Measurements from ENCODE around the gene NEDD9.

The NEDD9 gene

DNA sequence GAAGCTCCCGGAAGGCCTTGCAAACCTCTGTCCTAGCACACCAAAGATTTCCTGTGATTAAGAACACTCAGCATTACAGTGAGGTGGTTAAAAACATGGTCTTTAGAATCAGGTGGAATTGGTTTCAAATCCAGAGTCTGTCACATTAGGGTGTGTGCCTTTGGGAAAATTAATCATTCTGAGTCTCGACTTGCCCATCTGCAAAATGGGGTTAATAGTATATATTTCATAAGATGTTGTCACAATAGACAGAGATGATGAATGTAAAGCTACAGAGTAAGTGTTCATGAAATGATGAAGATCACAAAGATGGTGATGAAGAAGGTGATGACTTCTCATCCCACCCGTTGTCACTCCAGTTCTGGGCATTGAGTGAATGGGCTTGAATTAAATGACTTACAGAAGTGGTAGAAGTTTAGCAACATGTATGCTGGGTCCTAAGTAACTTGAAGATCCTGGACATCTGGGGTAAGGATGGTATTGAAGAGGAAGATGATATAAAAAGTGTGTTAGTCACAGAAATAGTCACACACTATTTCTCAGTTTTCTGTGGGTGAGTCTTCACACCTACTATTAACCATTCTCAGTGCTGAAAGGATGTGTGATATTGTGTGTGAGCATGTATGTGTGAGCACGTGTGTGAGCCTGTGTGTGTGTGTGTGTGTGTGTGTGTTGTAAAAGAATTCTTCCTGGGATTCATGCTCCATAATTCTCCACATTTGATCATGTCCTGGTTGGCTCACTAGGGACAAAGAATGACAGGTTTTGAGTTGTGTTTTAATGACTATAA lies 28.0 kb upstream of the NEDD9 start:
- Histone ChIP-seq H3K27me3 (replicated peaks; ENCODE audit: control insufficient read depth, insufficient read depth, low read length, poor library complexity, severe bottlenecking) (no peaks in the 10 kb centered on the region), H3K4me1 (ENCODE audit: control insufficient read depth, insufficient read depth, low read length, poor library complexity, severe bottlenecking) (peaks cover 27% of the 10 kb centered on the region), H3K27ac (ENCODE audit: insufficient read depth, low read length, poor library complexity, severe bottlenecking) (no peak overlapping the region), H3K9me3 (ENCODE audit: control insufficient read depth, low read length) (no peaks in the 10 kb centered on the region), H3K36me3 (ENCODE audit: control insufficient read depth, insufficient read depth, low read length) (no peaks in the 10 kb centered on the region), H3K4me3 (ENCODE audit: insufficient read depth, low read depth, low read length, poor library complexity, severe bottlenecking) (no peak overlapping the region)
- DNase-seq: no peak

DNA sequence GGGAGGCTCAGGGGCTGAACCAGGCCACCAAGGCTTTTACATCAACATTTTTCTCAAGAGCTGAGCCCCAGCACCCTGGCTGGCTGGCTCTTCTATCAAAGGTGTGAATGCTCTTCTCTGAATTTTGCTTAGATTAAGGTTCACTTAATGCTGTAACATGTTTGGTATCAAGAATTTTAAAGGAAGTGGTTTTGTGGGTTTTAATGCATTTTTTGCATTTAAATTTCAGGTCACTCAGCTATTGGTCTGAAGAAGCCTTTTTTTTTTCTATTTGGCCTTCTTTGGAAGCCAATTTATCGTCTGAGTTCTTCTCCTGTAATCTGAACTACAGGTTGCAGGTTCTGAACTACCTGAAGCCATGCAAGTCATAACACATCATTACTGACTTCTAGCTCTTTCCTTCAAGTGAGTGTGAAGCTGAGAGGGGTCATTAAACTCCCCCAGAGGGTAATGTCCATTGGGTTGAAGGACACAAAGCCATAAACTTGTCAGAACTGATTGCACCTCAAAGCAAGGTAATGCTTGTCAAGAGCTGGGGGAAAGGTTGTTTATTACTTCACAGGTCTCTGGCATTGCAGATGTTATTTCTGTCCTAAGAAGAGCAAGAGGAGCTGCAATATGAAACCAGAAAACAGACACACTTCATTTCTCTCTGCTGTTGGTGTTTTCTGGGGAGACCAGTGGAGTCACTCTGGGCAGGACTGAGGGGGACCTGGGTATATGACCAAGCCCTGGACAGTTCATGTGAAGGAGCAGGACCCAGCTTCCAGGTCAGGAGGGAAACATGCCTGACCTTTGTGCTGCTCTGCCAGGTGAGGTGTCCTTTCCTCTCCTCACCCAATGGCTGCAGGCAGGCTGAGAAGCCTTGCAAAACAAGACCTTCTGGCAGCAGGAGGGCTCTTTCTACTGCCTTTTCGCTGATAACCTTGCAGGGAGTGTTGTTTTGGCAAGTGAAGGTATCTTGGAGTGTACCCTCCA lies 26.1 kb upstream of the NEDD9 start:
- no peak for DNase-seq

DNA sequence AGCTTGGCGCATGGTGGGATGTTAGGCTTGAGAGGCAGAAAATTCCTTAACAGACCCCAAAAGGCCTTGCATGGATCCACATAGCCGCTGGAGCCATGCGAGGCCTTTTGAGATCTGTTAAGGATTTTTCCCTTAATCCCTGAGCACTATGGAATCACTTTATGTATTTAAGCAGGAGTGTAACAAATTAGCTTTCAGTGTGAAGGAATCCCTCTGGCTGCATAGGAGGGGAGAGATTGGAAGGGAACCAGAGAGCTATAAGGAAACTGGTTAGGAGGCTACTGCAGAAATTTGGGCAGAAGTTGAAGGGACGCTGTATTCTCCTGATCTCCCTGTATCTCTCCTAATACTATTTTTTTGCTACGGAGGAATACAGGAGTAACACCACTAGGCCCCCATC lies 23.1 kb upstream of the NEDD9 start:
- no peak for DNase-seq
- no peak overlapping the region for H3K27ac ChIP-seq (ENCODE audit: insufficient read depth, low read length, poor library complexity, severe bottlenecking)
- no peak overlapping the region for H3K4me3 ChIP-seq (ENCODE audit: insufficient read depth, low read depth, low read length, poor library complexity, severe bottlenecking)
- H3K4me1 ChIP-seq (ENCODE audit: control insufficient read depth, insufficient read depth, low read length, poor library complexity, severe bottlenecking): peaks cover 27% of the 10 kb centered on the region
- no peaks in the 10 kb centered on the region for H3K27me3 ChIP-seq (replicated peaks; ENCODE audit: control insufficient read depth, insufficient read depth, low read length, poor library complexity, severe bottlenecking)
- H3K36me3 ChIP-seq (ENCODE audit: control insufficient read depth, insufficient read depth, low read length): no peaks in the 10 kb centered on the region
- no peaks in the 10 kb centered on the region for H3K9me3 ChIP-seq (ENCODE audit: control insufficient read depth, low read length)

More for the DNA sequence above, 26.1 kb upstream of the NEDD9 start:
- Histone ChIP-seq H3K36me3 (ENCODE audit: control insufficient read depth, insufficient read depth, low read length) (no peaks in the 10 kb centered on the region), H3K4me3 (ENCODE audit: insufficient read depth, low read depth, low read length, poor library complexity, severe bottlenecking) (no peak overlapping the region), H3K27ac (ENCODE audit: insufficient read depth, low read length, poor library complexity, severe bottlenecking) (peak overlapping the region; percentile 40), H3K27me3 (replicated peaks; ENCODE audit: control insufficient read depth, insufficient read depth, low read length, poor library complexity, severe bottlenecking) (no peaks in the 10 kb centered on the region), H3K9me3 (ENCODE audit: control insufficient read depth, low read length) (no peaks in the 10 kb centered on the region), H3K4me1 (ENCODE audit: control insufficient read depth, insufficient read depth, low read length, poor library complexity, severe bottlenecking) (peaks cover 27% of the 10 kb centered on the region)

DNA sequence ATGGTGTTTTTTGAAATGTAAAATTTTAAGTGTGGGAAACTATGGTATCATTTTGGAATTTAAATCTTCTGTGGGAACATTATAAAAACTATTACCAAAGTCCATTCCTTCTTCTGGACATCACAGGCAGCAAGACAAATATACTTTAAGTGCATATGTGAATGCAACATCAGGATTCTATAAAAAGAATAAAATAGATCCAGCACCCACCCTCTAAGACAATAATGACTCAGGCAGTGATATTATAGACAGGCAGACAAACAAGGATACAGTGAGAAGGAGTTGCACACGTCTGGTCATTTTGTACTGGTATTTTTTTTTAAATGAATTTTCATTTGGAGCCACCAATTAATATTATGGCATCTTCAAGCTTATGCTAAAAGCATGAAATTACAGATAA lies 21.1 kb upstream of the NEDD9 start:
- Histone ChIP-seq H3K4me1 (ENCODE audit: control insufficient read depth, insufficient read depth, low read length, poor library complexity, severe bottlenecking) (peaks cover 19% of the 10 kb centered on the region), H3K9me3 (ENCODE audit: control insufficient read depth, low read length) (no peaks in the 10 kb centered on the region), H3K27ac (ENCODE audit: insufficient read depth, low read length, poor library complexity, severe bottlenecking) (no peak overlapping the region), H3K27me3 (replicated peaks; ENCODE audit: control insufficient read depth, insufficient read depth, low read length, poor library complexity, severe bottlenecking) (no peaks in the 10 kb centered on the region), H3K4me3 (ENCODE audit: insufficient read depth, low read depth, low read length, poor library complexity, severe bottlenecking) (no peak overlapping the region), H3K36me3 (ENCODE audit: control insufficient read depth, insufficient read depth, low read length) (peaks cover 10% of the 10 kb centered on the region)
- DNase-seq: no peak

DNA sequence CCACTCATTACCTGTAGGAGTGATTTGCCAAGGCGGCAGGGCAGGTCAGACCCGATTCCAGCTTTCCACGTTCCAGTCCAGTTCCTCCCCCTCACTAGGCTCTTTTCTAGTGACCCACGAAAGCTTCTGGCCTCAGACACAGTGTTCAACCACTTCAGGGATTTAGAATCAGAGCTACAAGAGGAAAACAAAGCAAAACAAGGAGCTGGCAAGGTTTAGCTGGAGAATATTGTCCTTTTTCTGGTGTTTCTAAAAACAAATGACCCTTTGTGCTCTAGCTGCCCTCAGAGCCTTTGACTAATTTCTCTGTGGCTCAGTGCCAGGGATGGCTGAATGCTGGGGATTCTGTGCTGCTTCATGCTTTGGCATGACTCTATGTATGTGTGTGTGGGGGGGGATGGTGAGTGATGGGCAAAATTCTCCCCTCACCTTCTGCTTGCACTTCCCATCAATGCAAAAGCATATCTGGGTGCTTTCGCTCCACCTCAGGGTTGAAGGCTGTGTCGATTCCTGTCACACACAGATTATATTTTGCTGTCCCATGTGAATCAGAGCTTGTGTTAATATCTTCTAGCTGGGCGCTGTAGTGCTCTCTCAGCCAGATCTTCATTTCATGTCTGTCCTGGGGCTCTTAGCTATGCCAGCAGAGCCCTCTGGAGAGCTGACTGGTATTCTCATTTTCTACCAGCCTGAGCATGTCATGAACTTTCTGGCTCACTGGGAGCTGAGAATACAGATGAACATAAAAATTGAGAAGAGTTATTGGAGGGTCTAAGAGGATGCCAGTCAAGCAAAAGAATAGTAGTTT lies 19.3 kb upstream of the NEDD9 start:
- Histone ChIP-seq H3K36me3 (ENCODE audit: control insufficient read depth, insufficient read depth, low read length) (peaks cover 11% of the 10 kb centered on the region), H3K27me3 (replicated peaks; ENCODE audit: control insufficient read depth, insufficient read depth, low read length, poor library complexity, severe bottlenecking) (no peaks in the 10 kb centered on the region), H3K4me3 (ENCODE audit: insufficient read depth, low read depth, low read length, poor library complexity, severe bottlenecking) (no peak overlapping the region), H3K27ac (ENCODE audit: insufficient read depth, low read length, poor library complexity, severe bottlenecking) (no peak overlapping the region), H3K9me3 (ENCODE audit: control insufficient read depth, low read length) (no peaks in the 10 kb centered on the region), H3K4me1 (ENCODE audit: control insufficient read depth, insufficient read depth, low read length, poor library complexity, severe bottlenecking) (peaks cover under 1% of the 10 kb centered on the region)
- DNase-seq: no peak

DNA sequence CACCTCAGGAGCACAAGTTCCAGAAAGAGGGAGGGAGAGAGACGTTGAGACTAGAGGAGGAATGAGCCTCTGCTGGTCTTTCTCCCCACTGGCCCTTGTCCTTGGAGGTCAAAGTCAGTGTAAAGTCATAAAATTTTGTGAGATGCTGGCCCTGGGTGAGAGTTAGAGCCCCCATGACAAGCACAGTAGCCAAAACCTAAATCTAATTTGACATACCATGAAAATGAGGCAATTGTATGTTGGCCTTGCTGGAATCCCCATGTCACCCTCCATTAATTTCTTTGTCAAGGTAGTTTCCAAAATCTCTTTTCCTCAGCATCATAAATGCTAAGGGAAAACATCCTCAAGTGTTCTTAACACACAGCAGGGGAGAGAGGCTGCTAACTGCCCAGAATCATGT lies 17.6 kb upstream of the NEDD9 start:
- H3K4me1 ChIP-seq (ENCODE audit: control insufficient read depth, insufficient read depth, low read length, poor library complexity, severe bottlenecking): no peaks in the 10 kb centered on the region
- no peak for DNase-seq
- H3K36me3 ChIP-seq (ENCODE audit: control insufficient read depth, insufficient read depth, low read length): peaks cover 11% of the 10 kb centered on the region
- H3K27me3 ChIP-seq (replicated peaks; ENCODE audit: control insufficient read depth, insufficient read depth, low read length, poor library complexity, severe bottlenecking): no peaks in the 10 kb centered on the region
- no peak overlapping the region for H3K27ac ChIP-seq (ENCODE audit: insufficient read depth, low read length, poor library complexity, severe bottlenecking)
- no peaks in the 10 kb centered on the region for H3K9me3 ChIP-seq (ENCODE audit: control insufficient read depth, low read length)
- no peak overlapping the region for H3K4me3 ChIP-seq (ENCODE audit: insufficient read depth, low read depth, low read length, poor library complexity, severe bottlenecking)

DNA sequence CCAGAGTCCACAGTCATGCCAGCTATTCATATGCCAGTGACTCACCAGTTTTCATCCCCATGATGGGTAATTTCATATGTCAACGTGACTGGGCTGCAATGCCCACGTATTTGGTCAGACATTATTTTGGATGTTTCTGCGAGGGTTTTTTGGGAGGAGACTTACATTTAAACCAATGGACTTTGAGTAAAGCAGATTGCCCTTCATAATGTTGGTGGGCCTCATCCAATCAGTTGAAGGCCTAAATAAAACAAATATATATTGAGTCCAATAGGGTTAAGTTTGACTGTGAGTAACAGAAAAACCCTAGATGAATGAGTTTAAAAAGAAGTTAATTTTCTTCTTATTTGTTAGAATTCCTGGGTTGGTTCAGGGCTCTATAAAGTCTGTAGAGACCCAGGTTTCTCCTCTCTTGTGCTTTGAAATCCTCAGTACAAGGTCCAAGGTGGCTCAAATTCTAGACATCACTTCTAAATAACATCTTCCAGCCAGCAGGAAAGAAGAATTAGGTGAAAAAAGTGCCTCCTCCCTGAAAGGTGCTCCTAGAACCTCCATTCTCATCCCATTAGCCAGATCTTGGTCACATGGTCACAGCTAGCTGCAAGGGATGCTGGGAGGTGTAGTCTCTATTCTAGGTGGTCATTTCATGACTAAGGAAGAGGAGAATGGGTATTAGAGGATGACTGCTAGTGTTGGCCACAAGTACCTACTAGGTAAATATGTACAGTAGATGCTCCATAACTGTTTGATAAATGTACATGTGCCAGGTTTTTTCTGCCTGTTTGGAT lies 16.7 kb upstream of the NEDD9 start:
- H3K9me3 ChIP-seq (ENCODE audit: control insufficient read depth, low read length): no peaks in the 10 kb centered on the region
- DNase-seq: no peak
- H3K27me3 ChIP-seq (replicated peaks; ENCODE audit: control insufficient read depth, insufficient read depth, low read length, poor library complexity, severe bottlenecking): no peaks in the 10 kb centered on the region
- peaks cover 11% of the 10 kb centered on the region for H3K36me3 ChIP-seq (ENCODE audit: control insufficient read depth, insufficient read depth, low read length)
- H3K4me1 ChIP-seq (ENCODE audit: control insufficient read depth, insufficient read depth, low read length, poor library complexity, severe bottlenecking): no peaks in the 10 kb centered on the region
- no peak overlapping the region for H3K27ac ChIP-seq (ENCODE audit: insufficient read depth, low read length, poor library complexity, severe bottlenecking)
- H3K4me3 ChIP-seq (ENCODE audit: insufficient read depth, low read depth, low read length, poor library complexity, severe bottlenecking): no peak overlapping the region

DNA sequence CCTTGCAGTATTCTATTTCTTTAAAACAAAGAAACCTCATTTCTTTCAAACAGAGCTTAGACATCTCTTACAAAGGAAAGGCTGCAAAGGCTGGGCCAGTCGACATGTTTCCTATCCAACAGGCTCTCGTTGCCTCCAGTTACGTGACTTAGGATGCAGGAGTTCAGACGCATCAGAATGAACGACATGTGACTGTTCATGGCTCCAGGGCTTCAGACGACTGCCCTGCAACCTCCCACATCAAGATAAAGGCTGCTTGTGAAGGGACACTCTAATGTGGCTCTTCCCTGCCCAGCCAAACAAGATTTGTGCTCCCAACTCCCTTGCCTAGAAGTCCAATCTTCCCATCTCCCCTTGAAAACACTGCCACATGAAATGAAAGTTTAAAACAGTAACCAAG lies 14.3 kb upstream of the NEDD9 start:
- H3K9me3 ChIP-seq (ENCODE audit: control insufficient read depth, low read length): no peaks in the 10 kb centered on the region
- no peak overlapping the region for H3K27ac ChIP-seq (ENCODE audit: insufficient read depth, low read length, poor library complexity, severe bottlenecking)
- no peak for DNase-seq
- no peak overlapping the region for H3K4me3 ChIP-seq (ENCODE audit: insufficient read depth, low read depth, low read length, poor library complexity, severe bottlenecking)
- H3K36me3 ChIP-seq (ENCODE audit: control insufficient read depth, insufficient read depth, low read length): peaks cover 11% of the 10 kb centered on the region
- no peaks in the 10 kb centered on the region for H3K27me3 ChIP-seq (replicated peaks; ENCODE audit: control insufficient read depth, insufficient read depth, low read length, poor library complexity, severe bottlenecking)
- no peaks in the 10 kb centered on the region for H3K4me1 ChIP-seq (ENCODE audit: control insufficient read depth, insufficient read depth, low read length, poor library complexity, severe bottlenecking)
